Daoy (cell line): ENCODE data around the gene MEIS1. TPM values are rescaled to one million over a fixed set of nuclear protein-coding genes. Genes with fewer than 3 reads are reported as not detected.

Experiments used
- DNase-seq: peaks from one replicate; pipeline ENCODE4 v3.0.0-alpha.2; 2015; ENCODE audit warnings: low read depth
- total RNA-seq: library from RNA; depleted of rRNA; stranded (reverse); fragments of >200 nt; shearing (Covaris generic); gene quantifications from 2 replicates; pipeline ENCODE4 v1.2.3, GENCODE V29; 2014

The MEIS1 gene
- total RNA-seq, 1 experiment from 2014 or later: 4.5 TPM

DNA sequence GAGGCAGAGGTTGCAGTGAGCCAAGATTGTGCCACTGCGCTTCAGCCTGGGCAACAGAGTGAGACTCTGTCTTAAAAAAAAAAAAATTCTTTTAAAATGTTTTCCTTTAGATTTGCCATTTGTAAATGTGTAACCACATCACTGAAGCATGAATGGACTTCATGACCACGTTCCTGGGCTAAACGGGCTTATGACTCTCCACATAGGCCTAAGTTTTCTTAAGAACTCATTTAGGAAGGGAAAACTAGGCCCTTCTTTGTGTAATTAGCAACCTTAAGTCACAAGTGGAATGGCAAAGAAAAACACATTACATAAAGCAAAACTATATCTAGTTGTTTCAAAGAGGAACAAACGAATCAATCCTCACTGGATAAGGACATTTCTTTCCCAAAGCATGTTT lies 99.5 kb downstream of the MEIS1 start:
- DNase-seq: no peak

DNA sequence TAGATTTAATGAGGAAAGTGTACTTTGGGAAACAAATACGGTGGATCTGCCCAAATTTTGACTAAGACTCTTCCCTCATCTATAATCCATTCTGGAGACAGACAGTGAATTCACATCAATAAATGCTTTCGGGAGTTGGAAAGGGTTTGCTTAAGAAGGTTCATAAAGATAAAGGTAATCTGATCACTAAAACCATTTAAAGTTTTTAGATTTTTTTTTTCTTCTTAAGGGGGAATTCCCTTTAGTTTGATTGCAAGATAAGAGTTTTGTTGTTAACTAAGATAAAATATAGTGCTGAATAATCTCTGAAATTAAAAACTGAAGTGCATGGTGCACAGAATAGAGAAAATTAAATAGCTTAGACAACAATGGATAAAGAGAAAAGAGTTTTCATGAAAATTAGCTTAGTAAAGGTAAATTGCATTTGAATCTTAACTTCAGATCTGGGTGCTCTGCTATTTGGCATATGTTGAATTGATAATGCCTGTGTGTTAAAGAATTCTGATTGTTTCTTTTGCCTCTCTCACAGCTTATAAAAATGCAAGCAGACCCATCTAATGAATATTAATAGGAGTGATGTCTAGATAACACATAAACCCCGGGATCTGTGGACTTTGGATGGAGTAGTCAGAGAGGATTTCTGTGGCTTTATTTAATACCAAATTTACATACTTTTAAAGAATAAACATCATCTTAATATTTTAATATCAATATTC lies 100.8 kb downstream of the MEIS1 start:
- no peak for DNase-seq

DNA sequence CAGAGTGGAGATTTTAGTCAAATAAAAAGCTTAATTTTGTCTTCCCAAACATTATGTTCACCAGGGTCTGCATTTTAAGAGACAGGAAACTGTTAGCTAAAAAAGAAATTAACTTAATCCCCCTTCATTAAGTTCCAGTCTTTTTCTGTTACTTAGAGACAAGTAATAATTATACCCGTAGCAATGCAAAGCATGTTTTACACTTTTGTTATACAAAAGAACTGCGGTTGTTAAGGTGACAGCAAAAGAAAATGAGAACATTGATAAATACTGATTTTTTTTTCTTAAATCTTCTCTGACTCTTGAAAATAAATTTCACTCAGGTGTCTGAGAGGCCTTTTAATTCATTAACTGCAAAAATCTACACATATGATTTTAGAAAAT lies 101.4 kb downstream of the MEIS1 start:
- DNase-seq: no peak

DNA sequence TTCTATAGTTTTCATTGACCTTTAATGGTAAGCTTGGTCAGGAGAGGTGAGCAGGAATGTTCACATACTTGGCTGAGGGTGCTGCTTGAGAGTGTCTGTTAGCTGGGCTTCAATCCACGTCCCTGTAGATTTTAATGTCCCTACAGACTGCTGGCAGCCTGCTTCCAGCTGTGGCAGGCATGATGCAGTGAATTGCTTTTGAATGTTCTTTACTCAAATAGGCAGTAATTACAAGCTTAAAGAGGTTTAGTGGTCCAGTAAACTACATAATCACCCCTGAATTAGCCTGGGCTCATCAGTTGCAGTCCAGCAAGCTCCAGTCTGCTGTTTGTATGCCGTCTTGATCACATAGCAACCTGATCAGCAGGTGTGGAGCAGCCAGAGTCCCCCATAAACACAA lies 102.1 kb downstream of the MEIS1 start:
- no peak for DNase-seq

DNA sequence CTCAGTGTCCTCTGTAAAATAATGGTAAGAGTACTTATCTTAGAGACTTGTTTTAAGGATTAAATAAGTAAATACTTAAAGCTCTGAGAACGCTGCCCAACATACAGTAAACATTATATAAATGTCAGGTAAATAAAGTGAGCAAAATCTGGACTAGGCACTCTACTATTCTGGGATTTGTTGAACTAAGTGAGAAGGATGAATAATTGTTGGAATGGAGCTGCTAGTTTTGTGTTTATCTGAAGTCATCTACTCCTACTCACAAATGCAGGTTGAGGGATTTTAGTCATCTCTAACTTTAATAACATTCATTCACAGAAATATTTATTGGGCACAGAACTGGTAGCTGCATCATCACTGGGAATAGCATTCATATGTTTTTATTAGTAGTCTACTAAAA lies 103.4 kb downstream of the MEIS1 start:
- DNase-seq: no peak

DNA sequence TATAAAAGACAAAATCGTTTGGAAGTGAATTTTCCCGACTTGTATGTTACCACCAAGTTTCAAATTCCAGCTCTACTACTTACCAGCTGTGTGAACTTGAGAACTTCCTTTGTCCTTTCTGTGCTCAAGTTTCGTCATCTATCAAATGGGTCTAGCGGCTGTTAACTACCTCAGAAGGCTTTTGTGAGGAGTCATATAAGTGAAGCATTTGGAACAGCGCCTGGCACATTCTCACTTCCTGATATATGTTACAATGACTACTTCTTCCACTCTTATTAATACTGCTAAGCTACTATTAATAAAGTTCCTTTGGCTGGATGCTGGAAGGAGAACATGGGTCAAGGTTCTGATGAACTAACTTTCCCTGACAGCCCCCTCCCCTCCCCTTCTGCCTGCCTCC lies 104.5 kb downstream of the MEIS1 start:
- peak; percentile 33 for DNase-seq

DNA sequence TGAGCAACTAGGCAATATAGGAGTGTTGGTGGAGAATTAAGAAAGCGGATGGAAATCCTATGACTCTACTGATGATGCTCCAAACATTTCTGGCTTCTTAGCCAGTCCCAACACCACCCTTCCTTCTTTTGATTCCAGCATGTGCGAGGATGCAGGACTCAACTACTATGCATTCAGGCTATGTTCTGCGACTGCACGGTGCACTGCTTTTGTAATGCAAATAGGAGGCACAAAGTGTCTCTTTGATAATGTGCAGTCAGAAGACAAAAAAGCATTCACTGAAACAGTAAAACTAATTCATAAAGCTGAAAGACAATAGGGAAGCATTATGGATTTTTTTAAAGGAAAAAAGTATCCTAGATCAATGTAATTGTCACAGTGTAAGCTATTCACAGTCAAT lies 106.7 kb downstream of the MEIS1 start:
- DNase-seq: no peak

DNA sequence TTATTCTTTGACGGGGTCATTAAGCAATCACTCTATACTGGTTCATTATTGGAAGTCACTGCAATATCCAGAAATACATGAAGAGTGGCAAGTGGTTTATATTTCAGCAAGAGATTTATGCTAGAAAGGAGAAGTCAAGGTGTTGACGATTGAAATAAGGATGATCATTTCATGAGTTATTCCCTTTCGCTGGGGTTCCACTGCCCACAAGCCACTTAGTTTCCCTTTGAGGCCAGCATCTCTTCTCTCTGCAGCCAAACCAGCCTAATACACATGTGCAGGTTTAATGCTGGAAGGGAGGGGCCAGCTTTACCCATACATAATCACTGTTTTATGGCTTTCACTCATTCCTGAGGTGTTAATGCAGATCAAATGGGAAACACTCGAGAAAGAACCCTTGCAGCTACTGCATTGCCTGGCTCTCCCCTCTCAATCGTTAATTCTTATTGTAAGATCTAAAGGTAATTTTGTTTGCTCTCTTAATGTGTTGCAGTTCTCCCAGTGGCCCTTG lies 108.4 kb downstream of the MEIS1 start:
- DNase-seq: no peak

DNA sequence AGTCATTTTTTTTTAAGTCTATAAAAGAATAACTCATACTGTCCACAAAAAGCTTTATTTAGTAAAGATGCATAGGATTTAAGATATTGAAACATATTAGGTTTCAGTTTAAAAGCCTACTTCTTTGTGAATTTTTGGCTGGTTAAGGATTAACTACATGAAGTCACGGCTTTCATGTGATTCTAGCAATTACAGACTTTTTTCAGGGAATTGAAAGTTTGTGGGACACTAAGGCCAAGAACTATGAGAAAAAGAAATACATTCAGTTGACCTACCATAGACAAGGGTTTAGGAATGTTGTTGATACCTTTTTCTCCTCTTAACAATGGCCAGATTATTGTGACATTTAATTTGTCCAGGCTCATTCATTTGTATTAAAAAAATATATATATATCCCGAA lies 109.3 kb downstream of the MEIS1 start:
- no peak for DNase-seq

DNA sequence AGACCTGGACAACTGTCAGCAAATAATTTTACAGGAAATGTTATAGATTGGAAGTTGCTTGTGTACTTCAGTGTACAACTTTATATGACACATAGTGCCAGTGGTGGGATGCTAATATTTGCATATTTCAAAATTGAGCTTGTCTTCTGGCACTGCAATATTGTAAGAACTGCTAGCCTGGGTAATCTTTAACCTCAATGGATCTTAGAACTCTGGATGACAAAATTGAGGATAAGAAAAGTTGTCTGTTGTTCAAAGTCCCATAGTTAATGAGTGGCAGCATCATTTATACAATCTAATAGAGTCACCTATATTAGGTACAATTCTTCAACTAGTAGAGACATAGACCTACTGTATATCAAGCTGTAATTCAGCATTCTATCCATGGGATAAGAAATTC lies 110.3 kb downstream of the MEIS1 start:
- no peak for DNase-seq

DNA sequence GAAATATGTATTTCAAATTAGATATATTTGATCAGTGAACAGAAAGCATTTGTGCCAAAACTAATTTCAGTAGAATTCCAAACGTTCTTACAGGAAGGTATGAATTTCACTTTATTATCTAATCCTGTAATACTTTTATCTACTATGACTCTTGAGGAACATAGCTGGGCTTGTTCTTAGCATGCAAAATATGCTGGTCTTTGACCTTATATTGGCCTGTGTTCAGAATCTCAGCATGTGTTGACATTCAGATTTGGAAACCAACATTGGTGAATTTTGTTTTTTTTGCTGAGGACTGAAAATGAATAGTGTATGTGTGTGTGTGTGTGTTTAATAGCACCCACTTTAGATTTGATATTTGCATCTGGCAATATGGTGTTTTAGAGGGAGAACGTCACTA lies 112.2 kb downstream of the MEIS1 start:
- DNase-seq: no peak

DNA sequence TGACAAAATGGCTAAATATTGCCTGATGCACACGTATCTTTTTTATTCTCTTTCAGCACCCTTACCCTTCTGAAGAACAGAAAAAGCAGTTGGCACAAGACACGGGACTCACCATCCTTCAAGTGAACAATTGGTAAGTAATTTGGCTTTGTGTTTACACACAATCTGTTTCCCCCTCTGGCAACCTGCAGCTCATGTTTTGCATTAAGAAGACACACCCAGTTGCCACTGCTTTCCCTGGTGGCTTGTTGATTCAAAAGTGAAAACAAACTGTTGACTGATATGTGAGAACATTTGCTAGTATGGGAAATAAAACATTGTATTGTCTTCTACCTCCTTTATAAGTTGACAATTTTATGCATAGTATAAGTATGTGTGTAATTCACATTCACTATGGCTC lies 113.0 kb downstream of the MEIS1 start:
- no peak for DNase-seq

DNA sequence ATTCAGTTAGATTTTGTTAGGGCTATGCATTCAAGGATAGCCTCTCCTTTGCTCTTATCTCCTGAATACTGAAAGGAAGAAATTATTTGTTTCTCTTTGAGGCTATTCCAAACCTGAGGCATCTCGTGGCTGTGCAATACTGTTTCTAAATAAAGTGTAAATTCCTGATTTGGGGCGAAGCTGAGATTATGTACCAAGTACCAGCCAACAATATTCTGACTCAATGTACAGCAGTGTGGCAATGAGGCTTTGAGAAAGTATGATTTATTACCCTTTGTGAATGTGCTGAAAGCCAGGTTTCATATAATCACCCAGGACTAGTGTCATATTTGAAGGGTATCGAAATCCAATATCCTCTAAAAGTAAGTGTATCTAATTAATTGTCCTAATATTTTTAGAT lies 113.5 kb downstream of the MEIS1 start:
- DNase-seq: no peak

DNA sequence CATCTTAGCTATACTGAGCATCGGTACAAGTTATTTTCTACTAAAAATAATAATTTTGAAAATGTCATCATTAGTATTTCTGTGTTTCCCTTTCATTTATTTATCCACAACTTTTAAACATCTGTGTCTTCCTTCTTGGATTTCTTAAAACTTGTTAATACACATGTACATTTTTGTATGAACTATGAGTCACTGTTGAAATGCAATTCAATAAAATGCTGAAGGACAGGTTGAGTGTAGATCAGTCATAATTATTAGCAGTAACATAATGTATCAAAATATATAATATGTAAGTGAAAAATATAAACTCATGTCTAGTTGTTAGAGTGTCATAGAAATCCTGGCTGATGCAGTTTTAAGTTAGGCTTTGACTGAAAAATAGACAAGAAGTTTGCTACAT lies 115.9 kb downstream of the MEIS1 start:
- DNase-seq: no peak

DNA sequence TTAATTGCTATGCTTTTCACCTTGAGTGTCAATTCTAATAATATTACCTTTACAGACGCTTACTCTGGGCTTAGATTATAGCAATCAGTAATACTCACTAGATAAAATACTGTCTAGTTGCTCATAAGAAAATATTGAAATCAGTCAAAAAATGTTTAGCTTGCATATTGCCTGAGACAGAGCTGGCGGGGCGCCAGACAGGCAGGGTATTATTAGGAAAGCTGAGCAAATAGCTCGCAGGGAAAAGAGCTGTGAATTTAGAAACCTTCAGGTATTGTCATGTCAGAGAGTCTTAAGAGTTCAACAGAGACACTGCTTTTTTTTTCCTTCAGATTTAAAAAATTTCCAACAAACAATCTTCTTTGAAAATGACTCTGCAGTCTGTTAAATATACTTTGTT lies 118.4 kb downstream of the MEIS1 start:
- no peak for DNase-seq

DNA sequence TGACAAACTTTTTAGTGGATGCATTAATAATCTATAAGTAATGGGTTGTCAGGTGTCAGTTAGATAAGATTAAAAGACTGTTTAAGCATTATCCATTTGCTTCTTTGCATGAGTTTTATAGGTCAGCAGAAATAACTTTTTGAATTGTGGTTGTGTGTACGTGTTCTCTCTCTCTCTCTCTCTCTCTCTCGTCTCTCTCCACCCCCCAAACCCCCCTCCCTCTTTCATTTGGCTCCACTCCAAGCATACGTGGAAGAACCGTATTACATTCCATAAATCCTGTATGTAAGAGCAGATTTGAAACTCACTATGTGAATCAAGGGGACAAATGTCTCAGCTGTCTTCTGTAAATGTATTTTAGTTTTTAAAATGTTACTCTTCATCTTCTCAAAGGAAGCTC lies 120.2 kb downstream of the MEIS1 start:
- no peak for DNase-seq

DNA sequence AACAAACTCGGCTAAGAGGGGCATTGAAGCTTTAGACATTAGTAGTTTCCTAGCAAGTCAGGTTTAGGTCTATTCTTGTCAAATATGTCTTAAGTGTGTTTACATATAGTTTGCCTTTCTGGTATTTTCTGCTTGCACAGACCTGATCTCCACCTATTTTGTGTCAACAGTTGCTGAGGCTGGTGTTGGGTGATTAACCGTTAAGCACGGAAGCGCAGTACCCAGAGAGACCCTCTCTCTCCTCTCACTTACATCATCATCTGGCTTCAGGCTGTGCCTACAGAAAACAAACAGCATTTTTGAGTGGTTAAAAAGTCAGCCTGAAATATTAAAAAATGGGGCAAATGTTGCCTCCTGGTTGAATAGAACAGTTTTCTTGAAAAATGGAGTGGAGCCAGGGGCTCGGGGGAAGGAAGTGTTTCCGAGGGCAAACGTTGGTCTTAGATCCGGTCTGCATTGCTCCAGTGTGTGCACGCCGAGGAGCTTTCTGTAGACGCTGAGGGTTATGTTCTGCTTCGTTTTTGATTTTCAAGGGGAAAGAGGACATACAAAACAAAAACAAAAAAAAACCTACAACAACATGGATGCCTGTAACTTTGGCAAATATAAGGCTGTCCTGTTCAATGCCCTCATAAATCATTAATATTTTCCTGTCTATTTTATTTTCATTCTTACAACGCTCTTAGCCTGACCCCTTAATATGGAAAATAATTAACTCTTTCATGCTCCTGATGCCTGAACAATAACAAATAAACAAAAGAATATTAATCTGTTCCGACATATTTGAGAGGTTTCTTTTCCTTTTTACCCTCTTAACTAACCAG lies 120.8 kb downstream of the MEIS1 start:
- no peak for DNase-seq

DNA sequence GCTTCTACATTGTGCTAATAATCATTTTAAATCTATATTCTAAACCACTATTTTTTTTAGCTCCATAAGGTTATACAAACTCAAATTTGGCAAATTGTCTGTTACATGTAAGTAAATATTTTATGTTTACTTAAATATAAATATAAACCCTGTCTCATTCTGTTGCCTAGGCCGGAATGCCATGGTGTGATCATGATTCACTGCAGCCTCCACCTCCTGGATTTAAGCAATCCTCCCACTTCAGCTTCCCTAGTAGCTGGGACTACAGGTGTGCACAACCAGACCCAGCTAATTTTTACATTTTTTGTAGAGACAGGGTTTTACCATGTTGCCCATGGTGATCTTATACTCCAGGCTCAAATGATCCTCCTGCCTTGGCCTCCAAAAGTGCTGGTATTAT lies 124.7 kb downstream of the MEIS1 start:
- no peak for DNase-seq

DNA sequence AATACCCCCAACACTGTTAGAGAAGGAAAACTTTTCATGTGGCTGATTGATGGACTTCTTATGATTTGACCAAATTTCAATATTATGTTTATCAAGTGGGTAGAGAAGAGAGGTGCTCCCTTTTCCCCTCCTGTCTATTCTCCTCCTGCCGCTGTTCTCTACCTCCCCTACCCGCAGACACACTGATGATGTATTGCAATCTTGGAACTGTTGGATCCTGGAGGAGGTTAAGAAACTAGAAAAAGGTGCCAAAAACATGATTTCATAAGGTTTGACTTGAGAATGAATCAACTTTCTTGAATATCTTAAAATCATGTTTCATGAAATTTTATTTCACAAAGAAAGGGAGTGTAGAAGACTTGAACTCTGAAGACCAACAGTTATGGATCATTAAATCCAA lies 125.8 kb downstream of the MEIS1 start:
- DNase-seq: no peak

DNA sequence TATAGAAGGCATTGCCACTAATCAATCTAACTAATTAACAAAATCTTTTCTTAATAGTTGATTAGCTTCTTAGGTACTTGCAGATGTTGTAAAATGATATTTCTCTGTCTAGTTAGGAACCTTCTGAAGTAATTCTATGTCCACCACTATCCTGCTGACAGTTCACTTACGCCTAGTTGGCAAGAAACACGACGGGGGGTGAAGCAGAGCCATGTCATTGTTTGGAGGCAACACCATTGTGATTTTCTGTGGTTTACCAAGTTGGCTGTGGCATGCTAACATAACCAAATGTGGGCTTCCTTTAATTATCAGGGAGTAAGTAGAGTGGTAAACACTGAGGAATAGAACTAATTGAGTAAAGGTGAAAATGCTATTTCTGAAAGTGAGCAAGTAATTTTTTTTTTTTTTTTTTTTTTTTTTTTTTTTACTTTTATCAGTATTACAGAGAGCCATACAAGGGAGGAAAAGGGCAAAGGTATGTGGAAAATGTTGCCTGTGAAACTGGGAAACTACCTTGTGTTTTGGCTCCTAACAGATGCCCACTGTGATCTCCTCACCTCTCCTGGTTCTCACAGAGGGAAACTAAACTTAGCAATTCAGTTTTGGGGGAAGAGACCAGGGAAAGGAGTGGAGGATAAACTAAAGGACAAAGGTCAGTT lies 126.8 kb downstream of the MEIS1 start:
- DNase-seq: peak; percentile 46

DNA sequence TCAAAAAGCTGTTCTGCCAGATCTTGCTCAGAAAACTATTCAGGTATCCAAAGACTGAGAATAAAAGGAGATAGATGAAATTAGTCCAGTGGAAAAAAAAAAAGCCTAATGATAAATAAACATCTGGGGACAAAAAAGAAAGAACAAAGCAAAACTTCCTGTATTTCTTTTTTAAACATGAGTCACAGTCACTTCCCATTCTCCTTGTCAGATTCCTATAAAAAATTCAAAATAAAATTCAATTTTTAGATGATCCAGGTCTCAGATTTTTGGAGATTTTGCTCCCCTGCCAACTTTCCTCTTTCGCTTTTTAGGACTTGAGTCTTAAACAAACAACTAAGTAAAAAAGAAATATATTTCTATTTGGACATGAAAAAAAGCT lies 127.4 kb downstream of the MEIS1 start:
- no peak for DNase-seq

DNA sequence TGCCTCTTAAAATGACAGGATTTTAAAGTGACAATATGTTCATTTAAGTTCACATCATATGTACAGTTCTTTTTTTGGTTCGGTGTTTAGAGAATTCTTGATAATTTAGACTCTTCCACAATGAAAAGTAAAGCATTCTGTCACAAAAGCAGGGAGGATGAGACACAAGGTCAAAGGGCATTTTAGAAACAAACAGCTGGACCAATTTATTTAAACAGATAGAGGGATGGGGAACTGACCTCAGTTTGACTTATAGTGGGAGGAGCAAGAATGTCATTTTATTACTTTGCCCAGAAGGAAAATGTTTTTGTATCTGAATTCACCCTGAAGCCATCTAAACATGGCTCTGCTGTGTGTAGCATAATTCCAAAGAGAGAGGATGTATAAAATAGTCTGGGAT lies 128.5 kb downstream of the MEIS1 start:
- DNase-seq: no peak

DNA sequence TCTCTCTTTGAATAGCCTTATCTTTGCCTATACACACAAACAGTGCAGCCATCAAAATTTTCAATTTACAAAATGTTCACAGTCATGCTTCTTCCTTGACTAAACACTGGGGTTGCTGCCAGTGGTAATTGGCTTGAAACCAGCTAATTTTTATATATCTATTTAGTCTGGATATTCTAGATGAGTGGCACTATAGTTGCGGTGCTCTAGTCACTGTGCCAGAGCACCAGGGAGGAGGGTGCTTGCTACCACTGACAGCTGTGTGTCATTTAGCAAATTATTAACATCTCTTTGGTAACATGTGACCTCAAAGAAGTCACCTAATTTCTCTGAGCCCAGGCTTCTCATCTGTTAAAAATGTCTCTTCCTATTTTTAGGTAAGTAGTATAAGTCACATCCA lies 130.4 kb downstream of the MEIS1 start:
- no peak for DNase-seq
